ENCODE measurements around the gene FBXW9.
"Not testable (repeated sequence)": the region's sequence is repeated elsewhere in the genome, so short reads cannot be mapped to it uniquely, and the experiment has no call there.

DNA sequence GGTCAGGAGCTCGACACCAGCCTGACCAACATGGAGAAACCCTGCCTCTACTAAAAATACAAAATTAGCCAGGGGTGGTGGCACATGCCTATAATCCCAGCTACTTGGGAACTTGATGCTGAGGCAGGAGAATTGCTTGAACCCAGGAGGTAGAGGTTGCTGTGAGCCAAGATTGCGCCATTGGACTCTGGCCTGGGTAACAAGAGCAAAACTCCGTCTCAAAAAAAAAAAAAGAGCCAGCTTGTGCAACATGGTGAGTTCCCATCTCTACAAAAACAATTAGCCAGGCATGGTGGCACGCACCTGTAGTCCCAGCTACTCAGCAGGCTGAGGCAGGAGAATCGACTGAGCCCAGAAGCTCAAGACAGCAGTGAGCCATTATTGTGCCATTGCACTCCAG is 18.4 kb downstream of the FBXW9 start:
- TF ChIP-seq POLR2A (IDR thresholded peaks at IDR 0.05; ENCODE audit: extremely low read depth, insufficient read length): not testable (repeated sequence)
- TF ChIP-seq, protein P1, sequence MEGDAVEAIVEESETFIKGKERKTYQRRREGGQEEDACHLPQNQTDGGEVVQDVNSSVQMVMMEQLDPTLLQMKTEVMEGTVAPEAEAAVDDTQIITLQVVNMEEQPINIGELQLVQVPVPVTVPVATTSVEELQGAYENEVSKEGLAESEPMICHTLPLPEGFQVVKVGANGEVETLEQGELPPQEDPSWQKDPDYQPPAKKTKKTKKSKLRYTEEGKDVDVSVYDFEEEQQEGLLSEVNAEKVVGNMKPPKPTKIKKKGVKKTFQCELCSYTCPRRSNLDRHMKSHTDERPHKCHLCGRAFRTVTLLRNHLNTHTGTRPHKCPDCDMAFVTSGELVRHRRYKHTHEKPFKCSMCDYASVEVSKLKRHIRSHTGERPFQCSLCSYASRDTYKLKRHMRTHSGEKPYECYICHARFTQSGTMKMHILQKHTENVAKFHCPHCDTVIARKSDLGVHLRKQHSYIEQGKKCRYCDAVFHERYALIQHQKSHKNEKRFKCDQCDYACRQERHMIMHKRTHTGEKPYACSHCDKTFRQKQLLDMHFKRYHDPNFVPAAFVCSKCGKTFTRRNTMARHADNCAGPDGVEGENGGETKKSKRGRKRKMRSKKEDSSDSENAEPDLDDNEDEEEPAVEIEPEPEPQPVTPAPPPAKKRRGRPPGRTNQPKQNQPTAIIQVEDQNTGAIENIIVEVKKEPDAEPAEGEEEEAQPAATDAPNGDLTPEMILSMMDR (IDR thresholded peaks at IDR 0.05; ENCODE audit: low read depth, low read length): not testable (repeated sequence)
